GM19452 (cell line): ENCODE measurements around the gene NF1.
"Not testable (repeated sequence)": the region's sequence is repeated elsewhere in the genome, so short reads cannot be mapped to it uniquely, and the experiment has no call there.

ENCODE experiments used
- ATAC-seq: cut with Tn5 transposase; IDR thresholded peaks from one replicate; pipeline ENCODE4 v1.9.1; 2021; ENCODE audit not compliant: unreplicated experiment

NF1 gene

GRCh38 chr17:31289790-31290189, 195.0 kb downstream of the NF1 start:
- ATAC-seq: no peak

GRCh38 chr17:31291820-31292219, 197.0 kb downstream of the NF1 start:
- no peak for ATAC-seq

GRCh38 chr17:31293581-31293980, 198.8 kb downstream of the NF1 start:
- no peak for ATAC-seq

- ATAC-seq: no peak
These were observed 199.5 kb downstream of the NF1 start for GRCh38 chr17:31294231-31294630.

- no peak for ATAC-seq
These were observed 200.2 kb downstream of the NF1 start for GRCh38 chr17:31294820-31295488.

GRCh38 chr17:31295489-31295871, 200.7 kb downstream of the NF1 start:
- ATAC-seq: no peak

GRCh38 chr17:31296142-31296541, 201.4 kb downstream of the NF1 start:
- no peak for ATAC-seq

GRCh38 chr17:31297090-31297489, 202.3 kb downstream of the NF1 start, which contains the start of gene OMG:
Gene OMG (minus strand): TSS chr17:31297239. CDS start chr17:31296331, 908 bp downstream.
- no peak for ATAC-seq

- ATAC-seq: no peak
These were observed 204.8 kb downstream of the NF1 start for GRCh38 chr17:31299624-31300023.

- no peak for ATAC-seq
These were observed 212.9 kb downstream of the NF1 start for GRCh38 chr17:31307640-31308039.

- no peak for ATAC-seq
These were observed 213.9 kb downstream of the NF1 start for GRCh38 chr17:31308372-31309334.

- peak; percentile 46 for ATAC-seq
These were observed 214.8 kb downstream of the NF1 start for GRCh38 chr17:31309556-31309955.

GRCh38 chr17:31310260-31310659, 215.5 kb downstream of the NF1 start:
- no peak for ATAC-seq

- no peak for ATAC-seq
These were observed 216.1 kb downstream of the NF1 start for GRCh38 chr17:31310886-31311285.

- ATAC-seq: no peak
These were observed 216.7 kb downstream of the NF1 start for GRCh38 chr17:31311526-31311925.

- not testable (repeated sequence) for ATAC-seq
These were observed 217.4 kb downstream of the NF1 start for GRCh38 chr17:31312223-31312622.

- no peak for ATAC-seq
These were observed 219.4 kb downstream of the NF1 start, which contains the start of gene EVI2B for GRCh38 chr17:31313982-31314781. Gene EVI2B (minus strand): TSS chr17:31314054. CDS start chr17:31305609, 8,445 bp downstream.

- ATAC-seq: no peak
These were observed 220.0 kb downstream of the NF1 start for GRCh38 chr17:31314782-31315100.

GRCh38 chr17:31318298-31318801, 223.6 kb downstream of the NF1 start:
- peak; percentile 34 for ATAC-seq

GRCh38 chr17:31318851-31319661, 224.3 kb downstream of the NF1 start:
- ATAC-seq: no peak
